CD14-positive monocyte (primary cell): ENCODE measurements around the gene ZNF407. TPM values are rescaled to one million over a fixed set of nuclear protein-coding genes. Genes with fewer than 3 reads are reported as not detected.

Source experiments
- DNase-seq, 3 donors: peaks; one replicate each; pipeline ENCODE4 v3.0.0-alpha.2; 2011 to 2022
- H2AFZ ChIP-seq: 2 replicates; pipeline ENCODE4 v1.6.0; 2012; ENCODE audit warnings: mild to moderate bottlenecking, low read depth, low read length, inconsistent platforms; ENCODE audit not compliant: insufficient read depth, poor library complexity, severe bottlenecking
- H3K27ac ChIP-seq, 2 donors: 1 replicate in 1 of 2; 2 replicates in 1 of 2; pipeline ENCODE4 v1.5.1; 2012 to 2013; ENCODE audit warnings: low read length in 2 of 2, control low read depth in 1 of 2, inconsistent platforms in 1 of 2, low read depth in 1 of 2, mild to moderate bottlenecking in 1 of 2
- H3K27me3 ChIP-seq, 2 donors: one replicate each; pipeline versions ENCODE4 v1.6.0 to v1.6.1; 2011 to 2013; ENCODE audit warnings: low read length in 2 of 2; ENCODE audit not compliant: control insufficient read depth in 2 of 2, insufficient read depth in 2 of 2
- H3K36me3 ChIP-seq, 2 donors: replicated peaks in 1 of 2; 1 replicate in 1 of 2; 2 replicates in 1 of 2; pipeline versions ENCODE4 v1.5.1 to v1.6.1; 2012 to 2013; ENCODE audit warnings: low read length in 2 of 2, control low read depth in 1 of 2, inconsistent platforms in 1 of 2, mild to moderate bottlenecking in 1 of 2; ENCODE audit not compliant: insufficient read depth in 2 of 2, control insufficient read depth in 1 of 2
- H3K4me1 ChIP-seq, 2 donors: 1 replicate in 1 of 2; 2 replicates in 1 of 2; pipeline versions ENCODE4 v1.5.1 to v1.6.1; 2012 to 2013; ENCODE audit warnings: low read length in 2 of 2, control low read depth in 1 of 2, inconsistent platforms in 1 of 2, mild to moderate bottlenecking in 1 of 2, moderate library complexity in 1 of 2; ENCODE audit not compliant: insufficient read depth in 2 of 2, control insufficient read depth in 1 of 2
- H3K4me2 ChIP-seq: replicated peaks from 2 replicates; pipeline ENCODE3; 2012; ENCODE audit warnings: low read length, moderate library complexity, mild to moderate bottlenecking; ENCODE audit not compliant: poor library complexity, severe bottlenecking; ENCODE audit errors: extremely low read depth
- H3K4me3 ChIP-seq, 3 experiments: fragments of 200-600 bp in 1 of 3; sonication (generic) in 1 of 3; replicated peaks in 1 of 3; 1 replicate in 2 of 3; 2 replicates in 1 of 3; pipeline ENCODE4 v1.5.1; 2011 to 2013; ENCODE audit warnings: low read length in 3 of 3, mild to moderate bottlenecking in 3 of 3, control low read depth in 2 of 3, low read depth in 2 of 3, inconsistent platforms in 1 of 3, moderate library complexity in 1 of 3
- H3K79me2 ChIP-seq: 2 replicates; pipeline ENCODE4 v1.6.0; 2012; ENCODE audit warnings: mild to moderate bottlenecking, control low read depth, inconsistent platforms, low read length, moderate library complexity; ENCODE audit not compliant: insufficient read depth
- H3K9ac ChIP-seq: 2 replicates; pipeline ENCODE4 v1.6.0; 2017; ENCODE audit warnings: low read length, mild to moderate bottlenecking; ENCODE audit not compliant: insufficient read depth, poor library complexity, severe bottlenecking
- H3K9me3 ChIP-seq, 2 donors: replicated peaks in 1 of 2; 1 replicate in 1 of 2; 2 replicates in 1 of 2; pipeline versions ENCODE4 v1.5.1 to v1.6.1; 2012 to 2013; ENCODE audit warnings: low read length in 2 of 2, control low read depth in 1 of 2; ENCODE audit not compliant: control insufficient read depth in 1 of 2, insufficient read depth in 1 of 2
- H4K20me1 ChIP-seq: 2 replicates; pipeline ENCODE4 v1.6.0; 2012; ENCODE audit warnings: mild to moderate bottlenecking, low read length, control low read depth, moderate library complexity; ENCODE audit not compliant: insufficient read depth
- H3K27ac Mint-ChIP-seq, 7 donors: one replicate each; pipeline ENCODE4 v1.8.0; 2020; ENCODE audit warnings: mild to moderate bottlenecking in 7 of 7, mixed read lengths in 7 of 7, moderate library complexity in 6 of 7, inconsistent platforms in 2 of 7
- H3K27me3 Mint-ChIP-seq, 3 donors: one replicate each; pipeline ENCODE4 v1.8.0; 2021 to 2022; ENCODE audit warnings: low read depth in 3 of 3, mild to moderate bottlenecking in 3 of 3, mixed read lengths in 3 of 3, moderate library complexity in 3 of 3, inconsistent platforms in 1 of 3
- H3K36me3 Mint-ChIP-seq, 2 donors: one replicate each; pipeline ENCODE4 v1.8.0; 2020; ENCODE audit warnings: mixed read lengths in 2 of 2, inconsistent platforms in 1 of 2, mild to moderate bottlenecking in 1 of 2
- H3K4me1 Mint-ChIP-seq: one replicate; pipeline ENCODE4 v1.8.0; 2020; ENCODE audit warnings: mild to moderate bottlenecking, mixed read lengths
- H3K4me3 Mint-ChIP-seq, 2 donors: one replicate each; pipeline ENCODE4 v1.8.0; 2020; ENCODE audit warnings: mild to moderate bottlenecking in 2 of 2, mixed read lengths in 2 of 2, moderate library complexity in 1 of 2
- H3K9me3 Mint-ChIP-seq, 7 donors: one replicate each; pipeline ENCODE4 v1.8.0; 2020 to 2022; ENCODE audit warnings: mixed read lengths in 7 of 7, mild to moderate bottlenecking in 6 of 7, moderate library complexity in 6 of 7, inconsistent platforms in 2 of 7
- WGBS: methylation state at CpG from one replicate; pipeline ENCODE4 v1.1.5; 2013; ENCODE audit warnings: missing lambda C conversion rate; ENCODE audit not compliant: insufficient coverage; 5-methylcytosine and 5-hydroxymethylcytosine counted together
- intact Hi-C, 2 donors: fragments of 100-400 bp; cut with micrococcal nuclease; formaldehyde crosslinking; loops; one replicate each; pipeline versions ENCODE4 v1.15.0 to v1.15.1; 2023
- polyA plus RNA-seq, 3 donors: library from polyadenylated mRNA; depleted of rRNA in 1 of 3; unstranded in 2 of 3; stranded (reverse) in 1 of 3; fragments of 300-500 nt in 2 of 3; fragments of >200 nt in 1 of 3; fragmentation: Illumina TruSeq in 2 of 3; gene quantifications; 1 replicate in 2 of 3; 2 replicates in 1 of 3; pipeline ENCODE4 v1.2.3, GENCODE V29; 2012 to 2021
- TF ChIP-seq, protein P1 (sequence below): fragments of 200-600 bp; IDR thresholded peaks from one replicate; pipeline ENCODE4 v1.8.0; 2022; ENCODE audit warnings: antibody characterized with exemption, mild to moderate bottlenecking

ZNF407 gene
- polyA plus RNA-seq, 3 donors, result 1.3 to 3.6 (median 1.6) TPM

DNA sequence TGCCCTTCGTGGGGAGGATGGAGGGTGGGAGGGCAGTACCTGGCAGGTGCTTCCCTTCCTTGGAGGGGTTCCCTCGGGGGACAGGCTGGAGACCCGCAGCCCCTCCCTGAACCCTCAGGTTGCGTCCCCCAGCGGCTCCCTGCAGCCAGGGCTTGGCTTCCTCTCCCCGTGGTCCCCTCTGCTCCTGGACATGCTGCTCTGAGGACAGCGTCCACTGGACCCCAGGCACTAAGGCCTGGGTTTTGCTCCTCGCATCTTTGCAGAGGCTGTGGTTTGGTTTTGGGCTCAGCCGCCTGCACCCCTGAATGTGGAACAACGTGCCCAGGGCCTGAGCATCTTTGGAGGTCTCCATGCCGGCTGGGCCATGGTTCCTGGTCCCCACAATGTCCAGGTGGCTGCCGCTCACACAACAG lies 477.8 kb downstream of the ZNF407 start:
- Histone ChIP-seq H3K27me3 (no peaks in the 10 kb centered on the region), H3K36me3 (no peaks in the 10 kb centered on the region), H3K9ac (no peak overlapping the region), H3K4me2 (no peak overlapping the region), H3K79me2 (no peaks in the 10 kb centered on the region), H2AFZ (no peak overlapping the region), H4K20me1 (no peaks in the 10 kb centered on the region), H3K4me3 (no peak overlapping the region), H3K4me1 (peaks cover 16 to 17% of the 10 kb centered on the region in 2 donors), H3K9me3 (peaks cover 20 to 55% of the 10 kb centered on the region in 2 donors), H3K27ac (no peak overlapping the region)
- TF ChIP-seq, protein P1, sequence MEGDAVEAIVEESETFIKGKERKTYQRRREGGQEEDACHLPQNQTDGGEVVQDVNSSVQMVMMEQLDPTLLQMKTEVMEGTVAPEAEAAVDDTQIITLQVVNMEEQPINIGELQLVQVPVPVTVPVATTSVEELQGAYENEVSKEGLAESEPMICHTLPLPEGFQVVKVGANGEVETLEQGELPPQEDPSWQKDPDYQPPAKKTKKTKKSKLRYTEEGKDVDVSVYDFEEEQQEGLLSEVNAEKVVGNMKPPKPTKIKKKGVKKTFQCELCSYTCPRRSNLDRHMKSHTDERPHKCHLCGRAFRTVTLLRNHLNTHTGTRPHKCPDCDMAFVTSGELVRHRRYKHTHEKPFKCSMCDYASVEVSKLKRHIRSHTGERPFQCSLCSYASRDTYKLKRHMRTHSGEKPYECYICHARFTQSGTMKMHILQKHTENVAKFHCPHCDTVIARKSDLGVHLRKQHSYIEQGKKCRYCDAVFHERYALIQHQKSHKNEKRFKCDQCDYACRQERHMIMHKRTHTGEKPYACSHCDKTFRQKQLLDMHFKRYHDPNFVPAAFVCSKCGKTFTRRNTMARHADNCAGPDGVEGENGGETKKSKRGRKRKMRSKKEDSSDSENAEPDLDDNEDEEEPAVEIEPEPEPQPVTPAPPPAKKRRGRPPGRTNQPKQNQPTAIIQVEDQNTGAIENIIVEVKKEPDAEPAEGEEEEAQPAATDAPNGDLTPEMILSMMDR, result no peak
- intact Hi-C loops, result loop anchor here (10.0 kb wide), 2 partner anchors 81 to 129 kb away; partner anchors contain the start of gene PTGR3 (in 1 of the 2)
- DNase-seq, result peak in 1 of 3 donors; percentile 2
- Mint-ChIP-seq H3K4me1 (peaks cover 20% of the 10 kb centered on the region), H3K36me3 (peaks cover 14 to 17% of the 10 kb centered on the region in 2 donors), H3K4me3 (no peak overlapping the region), H3K27ac (no peak overlapping the region), H3K27me3 (peaks cover 0 to 14% (median 6%) of the 10 kb centered on the region in 3 donors), H3K9me3 (peaks cover 34 to 50% (median 44%) of the 10 kb centered on the region in 7 donors)
- WGBS, result 94% methylated on average over 12 of the region's 12 CpGs

DNA sequence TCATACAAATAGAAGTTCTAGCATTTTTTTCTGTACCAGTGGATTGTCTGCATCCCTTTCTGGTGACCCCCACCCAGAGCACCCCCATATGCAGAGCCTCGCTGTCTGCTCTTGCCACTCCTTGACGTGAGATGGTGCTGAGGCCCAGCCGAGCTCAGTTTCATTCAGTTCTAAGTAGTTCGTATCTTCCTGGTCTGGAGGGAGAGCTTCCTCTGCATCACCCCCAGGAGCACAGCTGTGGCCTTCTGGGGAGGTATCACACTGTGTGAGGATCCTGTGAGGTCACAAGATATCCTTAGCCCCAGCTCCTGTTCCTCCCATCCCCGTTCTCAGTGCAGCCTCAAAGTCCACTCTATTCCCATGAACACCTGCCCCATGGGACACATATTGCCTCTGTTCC lies 478.6 kb downstream of the ZNF407 start:
- H4K20me1 ChIP-seq, result no peaks in the 10 kb centered on the region
- no peak overlapping the region for H3K4me2 ChIP-seq
- H3K27me3 Mint-ChIP-seq, result peaks cover 1 to 14% (median 6%) of the 10 kb centered on the region in 3 donors
- TF ChIP-seq, protein P1, result no peak
- H2AFZ ChIP-seq, result no peak overlapping the region
- no peaks in the 10 kb centered on the region for H3K27me3 ChIP-seq
- WGBS, result 100% methylated on average over 1 of the region's 5 CpGs
- H3K9me3 Mint-ChIP-seq, result peaks cover 34 to 50% (median 44%) of the 10 kb centered on the region in 7 donors
- no peak overlapping the region for H3K4me3 ChIP-seq
- H3K4me3 Mint-ChIP-seq, result peak overlapping the region in 1 of 2 donors; percentile 9
- peaks cover 20 to 55% of the 10 kb centered on the region in 2 donors for H3K9me3 ChIP-seq
- H3K4me1 ChIP-seq, result peaks cover 8% of the 10 kb centered on the region in 2 donors
- H3K79me2 ChIP-seq, result no peaks in the 10 kb centered on the region
- no peak overlapping the region for H3K27ac ChIP-seq
- no peaks in the 10 kb centered on the region for H3K36me3 ChIP-seq
- H3K36me3 Mint-ChIP-seq, result peaks cover 14 to 17% of the 10 kb centered on the region in 2 donors
- no peak overlapping the region for H3K9ac ChIP-seq
- peak overlapping the region in 2 of 7 donors; percentile 1 to 13 for H3K27ac Mint-ChIP-seq
- peaks cover 11% of the 10 kb centered on the region for H3K4me1 Mint-ChIP-seq
- DNase-seq, result no peak
- intact Hi-C loops, result loop anchor here (10.0 kb wide), 2 partner anchors 81 to 129 kb away; partner anchors contain the start of gene PTGR3 (in 1 of the 2)
